NCI-H1048 (cell line): ENCODE results near the gene TMEM209.

Experiments used
- DNase-seq: peaks from one replicate; lab custom pipeline; 2025; lab: John Stamatoyannopoulos, UW

The TMEM209 gene

DNA sequence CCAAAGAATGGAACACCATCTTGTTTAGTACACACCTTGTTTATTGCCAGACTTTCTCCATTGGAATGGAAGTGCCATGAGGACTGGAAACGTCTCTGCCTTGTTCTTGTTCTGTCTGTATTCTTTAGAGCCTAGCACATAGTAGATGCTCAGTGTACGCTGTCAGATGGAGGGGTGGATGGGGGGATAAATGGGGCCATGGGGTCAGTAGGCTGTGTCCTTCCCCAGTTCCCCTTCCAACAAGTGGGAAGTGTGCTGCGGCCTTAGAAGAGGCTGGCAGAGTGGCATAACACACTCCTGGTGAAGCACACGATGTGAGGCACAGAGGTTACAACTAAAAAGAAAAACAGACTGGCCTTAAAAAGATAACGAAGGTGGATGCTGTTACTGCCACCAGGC lies 61.9 kb downstream of the TMEM209 start:
- no peak for DNase-seq

DNA sequence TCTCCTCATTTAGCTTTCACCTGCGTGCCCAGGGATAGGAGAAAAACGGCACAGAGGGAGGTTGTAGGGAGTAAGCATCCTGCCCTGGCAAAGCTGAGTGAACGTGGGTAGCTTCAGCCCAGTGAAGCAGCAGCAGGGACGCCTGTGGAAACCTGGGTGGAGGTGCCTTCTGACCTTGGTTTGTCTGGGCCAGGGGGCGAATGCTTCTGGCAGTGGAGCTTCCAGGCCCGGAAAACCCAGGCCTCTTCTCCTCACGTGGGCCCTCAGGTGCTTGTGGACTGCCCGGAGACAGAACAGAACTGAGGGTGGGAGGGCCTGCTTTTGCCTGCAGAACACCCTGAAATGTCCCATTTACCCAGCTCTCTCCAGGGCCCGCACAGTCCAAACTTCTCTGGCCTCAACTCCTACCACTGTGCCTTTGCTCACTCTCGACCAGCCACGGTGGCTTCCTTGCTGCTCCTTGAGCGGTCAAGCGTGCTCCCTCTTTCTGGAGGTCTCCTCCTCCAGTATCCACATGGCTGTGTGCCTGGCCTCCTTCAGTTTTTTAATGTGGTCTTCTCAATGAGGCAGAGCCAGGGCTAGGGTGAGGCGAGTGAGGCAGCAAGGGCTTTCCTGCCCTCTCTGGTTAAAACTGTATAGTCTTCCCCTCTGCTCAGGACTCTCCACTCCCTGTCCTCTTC lies 62.4 kb downstream of the TMEM209 start:
- DNase-seq: no peak

DNA sequence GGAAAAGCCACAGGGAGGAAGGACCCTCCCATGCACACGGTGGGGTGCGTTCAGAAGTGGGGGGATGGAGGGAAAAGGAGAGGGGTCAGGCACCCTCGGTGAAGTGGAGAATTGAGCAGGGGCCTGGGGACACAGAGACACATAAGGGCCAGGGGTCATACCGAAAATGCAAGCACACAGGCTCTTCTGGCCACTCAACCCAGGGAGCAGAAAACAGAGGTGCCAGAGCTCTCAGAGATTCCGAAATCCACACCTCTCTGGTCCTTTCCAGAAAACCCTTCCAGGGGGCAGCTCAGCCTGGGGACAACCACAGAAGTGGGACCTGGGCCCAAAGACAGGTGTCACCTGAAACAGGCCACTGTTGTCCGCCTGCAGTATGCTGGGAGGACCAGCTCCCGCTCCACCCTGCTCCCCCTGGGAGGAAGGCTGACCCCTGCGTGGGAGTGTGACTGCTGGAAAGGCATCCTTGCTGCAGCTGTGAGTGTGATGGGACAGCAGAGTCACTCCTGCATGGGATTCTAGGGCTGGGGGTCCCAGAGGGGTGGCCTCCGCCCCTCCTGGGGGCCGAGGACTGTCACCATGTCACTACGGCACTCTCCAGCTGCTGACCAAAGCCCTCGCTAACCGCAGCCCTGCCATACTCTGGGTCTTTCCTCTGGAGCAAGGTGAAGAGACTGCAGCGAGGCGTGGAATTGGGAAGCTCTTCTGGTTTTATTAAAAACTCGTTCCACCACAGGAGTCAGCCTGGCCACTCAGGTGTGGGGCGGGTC lies 63.1 kb downstream of the TMEM209 start:
- no peak for DNase-seq

DNA sequence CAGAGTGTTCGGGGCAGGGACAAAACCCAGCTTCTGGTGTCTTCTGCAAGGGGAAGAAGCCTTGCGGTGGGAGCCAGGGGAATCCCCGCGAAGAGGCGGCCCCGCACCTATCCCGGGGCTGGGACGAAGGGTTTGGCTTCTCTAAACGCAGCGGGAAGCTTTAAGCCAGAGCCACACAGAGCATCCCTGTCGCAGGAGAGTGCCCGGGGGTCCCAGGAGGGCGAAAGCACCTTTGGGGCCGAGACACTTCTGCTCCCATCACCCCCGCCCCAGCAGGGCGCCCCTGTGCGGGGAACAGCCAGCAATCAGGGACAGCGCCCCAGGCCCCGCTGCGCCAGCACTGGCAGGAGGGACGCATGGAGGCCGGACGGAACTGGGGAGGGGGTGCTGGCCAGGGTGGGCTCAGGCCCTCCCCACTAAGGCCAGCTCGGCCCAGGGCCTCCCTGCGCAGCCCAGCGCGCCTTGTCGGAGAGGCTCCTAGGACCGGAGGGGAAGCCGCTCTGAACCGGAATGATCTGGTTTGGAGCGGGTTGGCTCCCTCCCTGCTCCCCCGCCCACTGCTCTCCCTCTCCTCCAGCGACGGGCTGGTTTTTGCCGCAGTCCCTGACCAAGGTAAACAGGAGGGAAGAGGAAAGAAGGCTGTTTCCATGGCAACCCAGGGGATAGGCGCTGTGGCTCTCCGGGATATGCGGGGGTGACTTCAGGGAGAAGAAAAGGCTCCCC lies 63.9 kb downstream of the TMEM209 start:
- DNase-seq: no peak

DNA sequence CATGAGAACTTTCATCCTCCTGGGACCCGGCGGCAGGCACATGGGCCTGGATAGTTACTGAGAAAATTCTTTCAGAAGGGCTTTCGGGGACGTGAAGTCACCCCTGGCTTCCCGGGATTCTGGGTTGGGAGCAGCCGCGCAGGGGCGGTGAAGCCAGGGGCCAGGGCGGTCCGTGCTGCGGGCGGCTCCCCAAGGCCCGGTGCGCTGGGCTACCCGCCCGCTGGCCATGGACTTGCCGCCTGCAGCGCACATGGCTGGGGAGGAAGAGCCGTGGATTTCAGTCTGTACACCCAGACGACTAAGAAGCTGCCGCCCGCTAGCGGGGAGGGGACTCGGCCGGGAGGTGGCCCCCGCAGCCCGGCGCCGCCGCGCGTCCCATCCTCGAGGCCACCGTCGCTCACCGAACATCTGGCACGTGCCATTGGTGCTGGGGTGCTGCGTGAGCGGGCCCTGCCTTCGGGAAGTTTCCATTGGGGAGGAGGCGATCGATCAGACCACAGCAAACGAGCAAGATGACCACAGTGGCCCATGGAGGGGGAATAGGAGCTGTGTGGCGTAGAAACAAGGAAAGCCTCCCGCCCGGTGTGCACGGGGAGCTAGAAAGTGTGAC lies 64.5 kb downstream of the TMEM209 start:
- no peak for DNase-seq

DNA sequence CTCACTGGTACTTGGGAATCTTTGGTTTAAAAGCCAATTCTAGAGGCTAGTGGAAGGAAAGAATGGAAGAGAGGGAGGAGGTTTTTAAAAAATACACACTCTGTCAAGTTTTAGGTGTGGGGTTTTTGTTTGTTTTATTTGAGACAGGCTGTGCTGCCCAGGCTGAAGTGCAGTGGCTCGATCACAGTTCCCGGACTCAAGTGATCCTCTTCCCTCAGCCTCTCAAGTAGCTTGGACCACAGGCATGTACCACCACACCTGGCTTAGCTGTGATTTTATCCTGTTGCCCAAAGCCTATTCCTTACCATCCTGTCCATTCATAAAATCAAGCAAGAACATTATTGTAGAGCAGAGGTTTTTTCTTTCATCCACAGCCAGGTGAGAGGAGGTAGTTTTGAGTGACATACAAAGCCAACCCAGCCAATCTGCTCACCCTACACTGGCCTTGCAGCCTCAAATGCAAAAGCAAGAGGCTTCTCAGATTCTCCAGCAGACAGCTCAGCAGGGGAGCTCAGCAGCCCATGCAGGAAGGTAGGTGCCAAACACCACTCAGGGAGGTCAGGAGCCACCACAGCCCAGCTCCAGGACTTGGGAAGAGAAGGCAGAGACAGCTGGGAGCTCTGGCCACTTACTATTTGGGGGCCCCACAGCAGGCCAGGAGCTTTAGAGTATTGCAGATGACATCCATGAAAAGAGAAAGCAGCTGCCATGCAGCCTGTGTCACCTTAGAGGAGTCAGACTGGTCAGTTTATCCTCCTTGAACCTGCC lies 65.8 kb downstream of the TMEM209 start:
- DNase-seq: no peak

DNA sequence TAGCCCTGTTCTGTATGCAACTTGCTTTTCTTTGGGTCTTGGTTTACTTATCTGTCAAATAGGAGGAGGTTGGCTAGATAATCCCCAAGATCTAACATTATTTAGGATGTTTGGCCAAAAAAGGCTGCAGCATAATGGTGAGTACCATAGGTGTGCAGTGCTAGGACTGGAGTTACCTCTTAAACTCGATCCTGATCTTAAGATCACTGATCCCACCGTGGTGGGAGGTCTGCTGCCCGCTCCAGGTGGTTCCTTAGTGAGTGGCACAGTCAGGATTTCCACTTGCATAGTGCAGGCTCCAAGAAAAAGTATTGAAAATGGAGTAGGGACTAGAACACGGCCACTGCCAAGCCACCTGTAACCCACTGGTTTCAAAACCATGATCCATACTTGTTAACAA lies 68.0 kb downstream of the TMEM209 start:
- no peak for DNase-seq

DNA sequence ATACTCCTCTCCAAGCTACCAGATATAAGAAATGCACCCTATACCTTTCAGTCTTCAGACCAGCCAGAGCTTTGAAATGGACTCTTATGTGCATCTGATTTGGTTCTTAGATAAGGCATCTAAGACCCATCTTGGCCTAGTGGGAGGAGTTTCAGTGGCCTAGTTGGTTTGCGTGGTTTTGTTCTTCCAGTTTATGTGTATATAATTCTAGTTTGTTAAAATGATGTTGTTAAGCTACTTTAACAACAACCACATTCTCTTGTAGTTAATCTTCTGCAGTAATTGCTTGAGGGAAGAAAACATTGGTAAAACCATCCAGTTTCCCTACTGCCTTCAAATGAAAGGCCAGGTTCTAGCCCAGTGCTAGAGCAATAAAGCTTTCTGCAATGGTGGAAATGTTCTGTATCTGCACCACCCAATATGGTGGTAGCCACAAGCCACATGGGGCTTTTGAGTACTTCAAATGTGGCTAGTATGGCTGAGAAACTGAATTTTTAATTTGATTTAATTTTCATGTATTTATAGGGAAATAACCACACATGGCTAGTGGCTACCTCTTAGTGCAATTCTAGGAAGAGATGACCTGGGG lies 68.5 kb downstream of the TMEM209 start:
- DNase-seq: no peak

DNA sequence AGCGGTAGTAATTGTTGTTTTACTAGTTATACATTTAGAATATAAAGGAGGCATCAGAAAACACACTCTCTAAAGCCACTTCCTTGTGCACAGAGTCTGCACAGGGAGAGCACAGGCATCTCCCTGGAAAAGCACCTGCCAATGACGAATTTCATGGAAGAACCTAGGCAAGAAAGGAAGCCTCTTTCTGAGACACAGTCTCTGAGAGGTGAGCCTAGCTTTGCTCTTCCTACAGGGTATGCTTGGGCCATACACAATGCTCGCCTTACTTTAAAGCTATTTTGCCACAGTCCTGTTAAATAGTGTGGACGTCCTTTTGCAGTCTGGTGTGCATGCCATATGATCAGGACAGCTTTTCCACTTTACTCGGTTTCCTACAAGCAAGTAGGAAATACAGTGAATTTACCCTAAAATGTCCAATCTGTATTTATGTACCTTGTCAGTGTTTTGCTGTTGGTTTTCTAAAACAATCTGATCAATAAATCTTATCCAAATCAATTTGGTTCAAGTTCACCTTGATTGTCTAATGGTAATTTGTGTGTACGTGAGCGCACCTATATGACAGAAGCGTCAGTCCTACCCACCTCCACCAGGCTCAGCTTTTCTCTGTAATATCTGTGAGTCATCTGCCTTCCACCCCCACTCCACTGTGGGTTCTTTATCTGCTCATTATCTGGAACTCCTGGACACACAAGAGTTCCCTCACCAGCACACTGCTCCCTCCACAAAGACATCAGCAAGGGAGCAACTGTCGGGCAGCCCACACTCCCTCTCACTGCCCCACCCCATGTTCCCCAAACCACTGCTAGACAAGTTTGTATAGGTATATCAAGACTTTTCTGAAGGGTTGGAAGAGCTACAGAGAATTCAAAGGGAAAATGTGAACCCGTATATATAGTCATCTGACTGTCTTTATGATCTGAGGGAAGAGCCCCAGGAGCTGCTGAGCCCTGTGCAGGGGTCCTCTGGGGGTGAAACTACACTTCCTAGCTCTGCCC lies 69.7 kb downstream of the TMEM209 start:
- no peak for DNase-seq

DNA sequence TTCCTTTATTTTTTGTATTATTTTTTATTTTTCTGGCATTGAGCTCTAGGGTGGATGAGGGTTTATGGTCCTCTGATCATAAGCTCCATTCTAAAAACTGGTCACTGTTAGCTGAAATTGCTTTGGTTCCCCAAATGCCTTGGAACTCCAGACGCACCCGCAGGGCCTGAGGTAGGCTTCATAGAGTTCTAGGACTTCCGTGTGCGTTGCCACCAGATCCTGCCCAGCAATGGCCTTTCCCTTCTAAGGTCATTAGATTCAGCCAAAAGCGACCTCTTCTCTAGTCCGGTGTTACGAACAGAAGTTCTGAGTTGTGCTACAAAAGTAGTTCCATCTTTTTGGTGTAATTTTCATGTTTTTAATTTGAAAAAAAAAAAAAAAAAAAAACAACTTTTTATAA lies 70.5 kb downstream of the TMEM209 start:
- no peak for DNase-seq

DNA sequence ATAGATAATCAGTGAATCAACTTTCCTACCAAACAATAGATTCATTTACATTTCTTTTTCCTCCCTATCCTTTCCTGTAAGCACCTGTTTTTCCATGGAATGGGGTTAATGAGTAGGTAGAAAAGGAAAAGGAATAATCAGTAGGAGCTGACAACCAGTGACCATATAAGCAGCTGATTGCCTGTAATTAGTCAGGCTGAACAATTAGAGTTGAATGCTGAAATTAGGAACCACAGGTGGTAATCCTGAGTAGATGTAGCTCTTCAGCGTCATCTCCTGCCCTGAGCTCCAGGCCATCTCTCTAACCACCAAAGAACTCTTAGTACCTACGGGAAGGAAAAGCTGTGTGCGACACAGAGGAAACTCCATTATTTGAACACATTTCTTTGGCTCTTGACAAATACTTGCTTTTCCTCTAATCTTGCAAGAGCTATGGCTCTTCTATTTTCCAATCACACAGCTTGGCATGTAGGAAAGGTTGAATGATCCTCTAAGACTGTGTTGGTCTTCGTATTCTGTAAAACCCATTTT lies 71.0 kb downstream of the TMEM209 start:
- DNase-seq: no peak

DNA sequence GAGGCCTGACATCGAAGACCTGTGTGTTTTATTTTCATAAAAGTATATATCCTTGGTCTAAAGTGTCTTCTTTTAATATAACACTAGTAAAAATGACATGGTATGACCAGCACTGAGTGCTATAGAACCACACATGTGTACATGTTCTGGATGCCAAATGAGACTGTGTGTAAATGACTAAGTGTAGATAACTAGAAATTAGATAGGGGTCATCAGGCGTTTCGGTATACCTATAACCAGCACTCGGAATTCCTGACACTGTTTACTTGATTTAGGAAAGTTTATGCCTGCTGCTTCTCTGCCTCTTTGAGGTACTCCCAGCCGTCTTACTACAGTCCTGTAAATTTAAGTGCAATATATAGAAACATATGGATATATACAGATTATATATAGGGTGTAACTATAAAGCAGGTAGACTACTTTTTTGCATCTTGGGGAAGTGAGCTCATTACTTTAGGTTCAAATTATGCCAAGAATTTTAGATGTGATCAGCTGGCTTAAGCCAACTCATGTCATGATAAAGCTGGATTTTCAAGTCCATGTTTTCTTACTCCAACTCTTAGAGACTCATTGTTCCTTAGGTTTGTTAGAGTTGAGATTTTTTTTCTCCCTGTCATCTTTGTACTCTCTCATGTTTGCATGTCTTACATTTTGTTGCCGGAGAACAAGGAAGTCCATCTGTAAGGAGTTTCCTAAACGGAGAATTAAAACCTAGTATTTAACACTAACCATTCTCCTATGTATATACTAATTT lies 72.0 kb downstream of the TMEM209 start:
- DNase-seq: no peak

DNA sequence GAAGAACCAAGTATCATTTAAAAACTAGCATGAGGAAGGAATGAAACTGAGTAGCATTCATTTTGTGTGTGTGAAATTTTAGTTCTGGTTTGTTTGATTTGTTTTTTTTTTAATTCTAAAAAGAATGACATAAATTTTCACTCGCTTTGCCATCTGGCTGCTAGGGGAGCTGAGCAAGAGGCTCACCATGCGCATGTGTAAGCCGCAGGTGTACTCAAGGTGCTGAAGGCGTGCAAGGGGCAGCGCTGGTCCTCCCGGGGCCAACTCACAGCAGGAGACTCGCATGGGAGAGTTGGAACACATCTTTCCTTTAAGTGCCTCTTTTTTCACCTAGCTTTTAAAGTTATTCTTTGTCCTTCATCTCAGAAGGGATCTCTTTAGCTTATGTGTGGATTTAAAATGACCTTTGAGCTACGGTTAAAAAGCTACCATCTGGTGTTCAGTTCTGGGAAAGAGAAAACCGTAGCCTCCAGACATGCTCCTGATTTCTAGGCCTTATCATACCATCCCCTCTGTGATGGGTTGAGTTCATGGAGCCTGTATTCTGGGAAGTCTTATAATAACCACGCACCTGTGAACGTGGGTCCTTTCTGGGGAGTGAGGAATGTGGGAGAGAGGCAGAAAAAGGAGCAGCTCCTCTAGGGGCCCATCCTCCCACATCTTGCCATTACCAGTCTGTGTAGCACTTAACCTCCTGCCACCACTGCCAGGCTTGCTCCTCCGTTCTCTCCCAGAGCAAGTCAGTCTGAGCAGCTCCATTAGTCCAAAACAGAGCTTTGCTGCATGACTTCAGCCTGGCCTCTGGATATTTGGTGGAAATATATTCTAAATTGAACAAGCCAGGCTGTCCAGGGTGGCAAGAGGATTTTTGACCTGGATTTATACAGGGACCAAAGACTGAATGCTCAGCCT lies 73.0 kb downstream of the TMEM209 start:
- no peak for DNase-seq

DNA sequence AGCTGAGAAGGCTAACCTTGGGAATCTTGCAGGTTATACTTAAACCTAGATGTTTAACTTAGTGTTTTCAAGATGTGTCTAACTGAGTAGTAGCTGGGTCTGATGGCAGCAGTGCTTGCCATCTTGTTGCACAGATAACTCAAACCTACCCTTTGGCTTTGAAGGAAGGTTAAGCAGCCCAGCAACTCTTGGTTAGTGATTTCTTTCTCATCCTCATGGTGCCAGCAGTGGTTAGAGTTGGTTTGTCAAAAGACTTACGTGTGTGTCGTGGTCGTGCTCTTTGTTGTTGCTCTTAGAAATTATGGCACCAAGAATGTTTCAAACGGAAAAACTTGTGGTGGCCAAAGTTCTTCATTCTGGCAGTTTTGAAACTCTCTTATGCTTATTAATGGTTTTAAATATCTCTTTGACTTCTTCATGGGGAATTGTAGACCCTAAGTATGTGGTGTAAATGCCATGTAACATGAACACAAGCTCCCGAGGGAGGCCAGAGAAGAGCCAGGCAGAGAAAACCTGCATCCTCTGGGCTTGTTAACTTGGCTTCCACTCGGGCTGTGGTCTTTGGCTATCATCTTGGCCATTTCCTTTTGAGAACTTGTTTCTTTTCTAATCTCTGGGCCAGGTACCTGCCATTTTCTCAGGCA lies 73.9 kb downstream of the TMEM209 start:
- DNase-seq: no peak

DNA sequence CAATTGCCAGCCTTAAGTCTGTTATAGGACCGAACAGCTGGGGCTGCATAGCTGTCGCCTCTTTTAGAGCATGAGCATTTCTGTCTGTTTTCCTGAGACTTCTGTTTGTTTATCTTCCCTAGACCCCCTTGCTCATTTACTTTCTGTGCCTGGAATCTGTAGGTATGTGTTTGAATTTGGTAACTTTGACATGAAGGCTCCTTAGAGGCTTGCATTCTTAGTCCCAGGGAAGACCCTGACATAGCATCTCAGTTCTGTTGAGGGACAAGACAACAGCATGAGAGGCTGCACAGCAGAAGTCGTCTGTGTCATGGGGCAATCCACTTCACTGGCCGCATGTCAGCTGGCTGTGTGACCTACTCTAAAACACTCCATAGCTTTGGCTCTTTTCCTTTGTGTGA lies 76.2 kb downstream of the TMEM209 start:
- DNase-seq: no peak

DNA sequence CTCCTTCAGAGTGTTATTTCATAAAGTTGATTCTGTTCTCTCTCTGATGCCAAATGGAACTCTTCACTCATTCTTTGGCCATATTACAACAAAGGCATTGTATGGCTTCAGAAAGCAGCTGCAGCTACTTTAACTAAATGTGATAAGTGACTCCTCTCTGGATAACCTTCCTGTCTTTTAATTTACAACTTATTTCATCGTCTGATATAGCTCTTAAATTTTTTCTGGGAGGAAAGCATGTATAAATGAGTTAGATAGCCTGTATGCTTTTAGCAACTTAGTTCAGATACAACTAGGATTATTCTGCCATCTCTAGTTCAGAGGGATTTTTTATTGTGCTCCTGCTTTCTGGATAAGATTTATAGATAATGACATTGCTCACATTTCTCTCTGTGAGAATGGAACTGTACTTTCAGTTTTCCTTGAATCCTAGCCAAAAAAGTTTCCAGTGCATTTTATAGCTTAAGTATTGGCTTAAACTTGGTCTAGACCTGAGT lies 77.3 kb downstream of the TMEM209 start:
- DNase-seq: no peak

DNA sequence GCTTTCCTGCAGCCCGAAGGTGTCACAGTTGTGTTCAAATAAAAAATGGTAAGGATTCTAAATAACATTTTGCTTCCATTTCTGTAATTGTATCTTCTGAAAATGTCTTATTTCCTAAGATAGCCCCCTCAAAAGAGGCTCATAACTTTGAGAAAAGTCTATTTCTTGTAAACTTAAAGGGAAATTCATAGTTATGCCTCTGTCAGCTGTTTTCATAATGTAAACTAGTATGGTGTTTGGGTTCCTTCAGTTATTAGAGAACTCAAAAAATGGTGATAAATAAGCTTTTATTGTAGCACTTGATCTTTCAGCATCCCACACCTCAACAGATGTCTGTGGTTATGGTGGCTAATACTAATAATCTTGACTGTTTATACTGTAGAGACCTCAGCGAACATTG lies 77.8 kb downstream of the TMEM209 start:
- DNase-seq: no peak
